Smooth muscle cell (in vitro differentiated cells): ENCODE measurements around the gene PHOX2B. TPM values are rescaled to one million over a fixed set of nuclear protein-coding genes. Genes with fewer than 3 reads are reported as not detected.
"Not testable (repeated sequence)": the region's sequence is repeated elsewhere in the genome, so short reads cannot be mapped to it uniquely, and the experiment has no call there.

Source experiments
- DNase-seq: peaks from one replicate; lab custom pipeline; 2025; ENCODE audit not compliant: unreplicated experiment; lab: John Stamatoyannopoulos, UW
- H2AFZ ChIP-seq: fragments of 200-600 bp; sonication (generic); 2 replicates; pipeline ENCODE4 v1.6.0; 2016; ENCODE audit warnings: antibody characterized with exemption, low read depth, mild to moderate bottlenecking
- H3F3A ChIP-seq: fragments of 200-600 bp; sonication (generic); 2 replicates; pipeline ENCODE4 v1.6.0; 2017; ENCODE audit warnings: antibody characterized with exemption, low read depth
- H3K27ac ChIP-seq: fragments of 200-600 bp; sonication (generic); 2 replicates; pipeline ENCODE4 v1.5.1; 2016; ENCODE audit warnings: low read depth, mild to moderate bottlenecking
- H3K27me3 ChIP-seq: fragments of 200-600 bp; sonication (generic); 2 replicates; pipeline ENCODE4 v1.6.1; 2016; ENCODE audit warnings: low read depth, mild to moderate bottlenecking
- H3K36me3 ChIP-seq: fragments of 200-600 bp; sonication (generic); 2 replicates; pipeline ENCODE4 v1.5.1; 2016; ENCODE audit warnings: low read depth
- H3K4me1 ChIP-seq: fragments of 200-600 bp; sonication (generic); 2 replicates; pipeline ENCODE4 v1.5.1; 2016; ENCODE audit warnings: low read depth
- H3K4me2 ChIP-seq: fragments of 200-600 bp; sonication (generic); 2 replicates; pipeline ENCODE4 v1.6.0; 2016; ENCODE audit warnings: mild to moderate bottlenecking
- H3K4me3 ChIP-seq: fragments of 200-600 bp; sonication (generic); 2 replicates; pipeline ENCODE4 v1.5.1; 2016; ENCODE audit warnings: mild to moderate bottlenecking
- H3K79me2 ChIP-seq: fragments of 200-600 bp; sonication (generic); 2 replicates; pipeline ENCODE4 v1.6.0; 2016; ENCODE audit warnings: low read depth, mild to moderate bottlenecking
- H3K9ac ChIP-seq: fragments of 200-600 bp; sonication (generic); 2 replicates; pipeline ENCODE4 v1.6.0; 2016; ENCODE audit warnings: low read depth
- H3K9me3 ChIP-seq: fragments of 200-600 bp; sonication (generic); replicated peaks from 2 replicates; pipeline ENCODE4 v1.5.1; 2016; ENCODE audit warnings: low read depth
- H4K20me1 ChIP-seq: fragments of 200-600 bp; sonication (generic); 2 replicates; pipeline ENCODE4 v1.6.0; 2016; ENCODE audit warnings: low read depth
- CTCF ChIP-seq: fragments of 200-600 bp; sonication (generic); IDR thresholded peaks from 2 replicates; pipeline ENCODE4 v1.5.1; 2017; ENCODE audit warnings: borderline replicate concordance, mild to moderate bottlenecking, antibody characterized with exemption; ENCODE audit not compliant: insufficient read depth, poor library complexity, severe bottlenecking
- WGBS: methylation state at CpG from one replicate; pipeline ENCODE4 v1.1.7; 2016; ENCODE audit warnings: low lambda C conversion rate; 5-methylcytosine and 5-hydroxymethylcytosine counted together
- polyA plus RNA-seq: library from polyadenylated mRNA; unstranded; fragments of >200 nt; fragmentation: Nextera tagmentation; extraction: Ambion mirVana; gene quantifications from 2 replicates; pipeline ENCODE4 v1.2.1, GENCODE V29; 2016
- total RNA-seq: library from RNA; depleted of rRNA; stranded (reverse); fragments of >200 nt; gene quantifications from 2 replicates; pipeline ENCODE4 v1.2.3, GENCODE V29; 2014

PHOX2B gene
- total and polyA plus RNA-seq, 2 experiments from 2014 or later: 3.1 TPM; not detected in 1

GRCh38 chr4:41744572-41745291 lies 3.8 kb downstream of the PHOX2B start:
- Histone ChIP-seq H3K9me3 (no peaks in the 10 kb centered on the region), H2AFZ (no peak overlapping the region), H3K4me3 (no peak overlapping the region), H3K27ac (no peak overlapping the region), H3K79me2 (no peaks in the 10 kb centered on the region), H3K4me1 (peaks cover 4% of the 10 kb centered on the region), H3F3A (no peaks in the 10 kb centered on the region), H3K27me3 (peaks cover 100% of the 10 kb centered on the region), H3K9ac (no peak overlapping the region), H4K20me1 (no peaks in the 10 kb centered on the region), H3K4me2 (no peak overlapping the region), H3K36me3 (no peaks in the 10 kb centered on the region)
- DNase-seq: no peak
- TF ChIP-seq CTCF: no peak
- 21% methylated on average over 33 of the region's 33 CpGs for WGBS

- H3K4me3 ChIP-seq: no peak overlapping the region
- no peaks in the 10 kb centered on the region for H3F3A ChIP-seq
- H3K79me2 ChIP-seq: no peaks in the 10 kb centered on the region
- peaks cover 79% of the 10 kb centered on the region for H3K27me3 ChIP-seq
- H2AFZ ChIP-seq: no peak overlapping the region
- H3K9ac ChIP-seq: no peak overlapping the region
- WGBS: 67% methylated on average over 2 of the region's 2 CpGs
- TF ChIP-seq CTCF: no peak
- no peak overlapping the region for H3K4me2 ChIP-seq
- H3K4me1 ChIP-seq: no peaks in the 10 kb centered on the region
- H3K27ac ChIP-seq: no peak overlapping the region
- DNase-seq: no peak
- H3K9me3 ChIP-seq: no peaks in the 10 kb centered on the region
- H4K20me1 ChIP-seq: no peaks in the 10 kb centered on the region
- no peaks in the 10 kb centered on the region for H3K36me3 ChIP-seq
Measured at GRCh38 chr4:41741354-41741753, 7.2 kb downstream of the PHOX2B start.

- peaks cover 41% of the 10 kb centered on the region for H3K27me3 ChIP-seq
- 57% methylated on average over 8 of the region's 8 CpGs for WGBS
- H3K36me3 ChIP-seq, H4K20me1 ChIP-seq, H3K27ac ChIP-seq, H3K4me2 ChIP-seq, H3K9ac ChIP-seq, H3K9me3 ChIP-seq, H2AFZ ChIP-seq, H3K4me1 ChIP-seq, DNase-seq, H3K4me3 ChIP-seq, H3K79me2 ChIP-seq, H3F3A ChIP-seq: not testable (repeated sequence)
Measured at GRCh38 chr4:41737491-41737890, 11.0 kb downstream of the PHOX2B start.

- H3K4me1 ChIP-seq: no peaks in the 10 kb centered on the region
- H3K9me3 ChIP-seq: no peaks in the 10 kb centered on the region
- H3K27ac ChIP-seq: no peak overlapping the region
- no peak overlapping the region for H2AFZ ChIP-seq
- no peaks in the 10 kb centered on the region for H3F3A ChIP-seq
- no peak overlapping the region for H3K4me3 ChIP-seq
- no peaks in the 10 kb centered on the region for H3K36me3 ChIP-seq
- 81% methylated on average over 3 of the region's 3 CpGs for WGBS
- DNase-seq: no peak
- no peaks in the 10 kb centered on the region for H4K20me1 ChIP-seq
- H3K9ac ChIP-seq: no peak overlapping the region
- H3K79me2 ChIP-seq: no peaks in the 10 kb centered on the region
- H3K27me3 ChIP-seq: peaks cover 31% of the 10 kb centered on the region
- TF ChIP-seq CTCF: no peak
- H3K4me2 ChIP-seq: no peak overlapping the region
Measured at GRCh38 chr4:41734371-41734770, 14.2 kb downstream of the PHOX2B start.
